K562 (cell line): Measurements from ENCODE around the gene AMZ1.

Experiments used
- ATF2 ChIP-seq: sonication (generic); formaldehyde crosslinking; IDR thresholded peaks from 2 replicates; pipeline ENCODE4 v1.8.1; 2022; ENCODE audit warnings: missing genetic modification reagents
- CHCHD3 ChIP-seq: fragments of 250-450 bp; sonication (Bioruptor Pico); IDR thresholded peaks from 2 replicates; pipeline ENCODE4 v2.1.2; 2022; ENCODE audit warnings: mild to moderate bottlenecking
- CREB1 ChIP-seq, 2 experiments: sonication (generic) in 1 of 2; formaldehyde crosslinking in 1 of 2; IDR thresholded peaks; 2 replicates each; pipeline versions ENCODE4 v1.6.1 to v1.8.0; 2012 to 2022; ENCODE audit warnings: inconsistent platforms in 1 of 2, mild to moderate bottlenecking in 1 of 2, missing genetic modification reagents in 1 of 2, moderate library complexity in 1 of 2
- E2F1 ChIP-seq: sonication (generic); formaldehyde crosslinking; IDR thresholded peaks from 2 replicates; pipeline ENCODE4 v1.8.1; 2023; ENCODE audit warnings: mild to moderate bottlenecking, missing genetic modification reagents, moderate library complexity
- GABPA ChIP-seq: fragments of 200-800 bp; sonication (Bioruptor generic); conservative IDR thresholded peaks from 2 replicates; pipeline ENCODE4 v1.6.1; 2016; ENCODE audit warnings: low read depth, missing genetic modification characterization, missing compliant biosample characterization
- MITF ChIP-seq: IDR thresholded peaks from 2 replicates; pipeline ENCODE4 v1.6.1; 2014; ENCODE audit warnings: antibody characterized with exemption
- SPI1 ChIP-seq: IDR thresholded peaks from 2 replicates; pipeline ENCODE4 v1.6.1; 2011; ENCODE audit warnings: low read depth, low read length, control low read depth, borderline replicate concordance
- YY1 ChIP-seq, 3 experiments: IDR thresholded peaks; 2 replicates each; pipeline ENCODE4 v1.6.1; 2011; ENCODE audit warnings: low read length in 2 of 3, mild to moderate bottlenecking in 2 of 3, moderate library complexity in 2 of 3, borderline replicate concordance in 1 of 3, control low read depth in 1 of 3, low read depth in 1 of 3; ENCODE audit not compliant: insufficient read depth in 3 of 3, insufficient replicate concordance in 2 of 3, control insufficient read depth in 1 of 3, insufficient read length in 1 of 3; ENCODE audit errors: extremely low read depth in 1 of 3
- ZBTB12 ChIP-seq: fragments of 250-450 bp; sonication (Bioruptor Pico); IDR thresholded peaks from 2 replicates; pipeline ENCODE4 v1.4.0; 2020
- ZNF146 ChIP-seq: IDR thresholded peaks from one replicate; pipeline ENCODE4 v1.6.1; 2018; ENCODE audit warnings: missing compliant biosample characterization; ENCODE audit not compliant: unreplicated experiment
- TF ChIP-seq, protein P1 (sequence below): fragments of 450-650 bp; IDR thresholded peaks from 2 replicates; pipeline ENCODE4 v1.6.1; 2018; ENCODE audit not compliant: partially characterized antibody
- TF ChIP-seq, protein P2 (sequence below), 3 experiments: IDR thresholded peaks in 2 of 3; conservative IDR thresholded peaks in 1 of 3; 2 replicates each; pipeline ENCODE4 v1.5.1; 2011 to 2012; ENCODE audit warnings: low read length in 3 of 3, mild to moderate bottlenecking in 3 of 3, control low read depth in 2 of 3, improper control_type of control experiment in 1 of 3, inconsistent platforms in 1 of 3, low read depth in 1 of 3, mixed read lengths in 1 of 3, moderate library complexity in 1 of 3; ENCODE audit not compliant: insufficient read depth in 2 of 3
- TF ChIP-seq, protein P3 (sequence below), 2 experiments: fragments of 450-650 bp; formaldehyde crosslinking in 1 of 2; IDR thresholded peaks; 2 replicates each; pipeline versions ENCODE4 v1.4.0 to v1.6.1; 2014 to 2020; ENCODE audit warnings: mild to moderate bottlenecking in 2 of 2, borderline replicate concordance in 1 of 2, low read depth in 1 of 2

GRCh38 chr7:2702594-2702957 lies 14.6 kb downstream of the AMZ1 start:
- no peak for TF ChIP-seq ATF2 (CRISPR knock-in tag)
- TF ChIP-seq, protein P1, sequence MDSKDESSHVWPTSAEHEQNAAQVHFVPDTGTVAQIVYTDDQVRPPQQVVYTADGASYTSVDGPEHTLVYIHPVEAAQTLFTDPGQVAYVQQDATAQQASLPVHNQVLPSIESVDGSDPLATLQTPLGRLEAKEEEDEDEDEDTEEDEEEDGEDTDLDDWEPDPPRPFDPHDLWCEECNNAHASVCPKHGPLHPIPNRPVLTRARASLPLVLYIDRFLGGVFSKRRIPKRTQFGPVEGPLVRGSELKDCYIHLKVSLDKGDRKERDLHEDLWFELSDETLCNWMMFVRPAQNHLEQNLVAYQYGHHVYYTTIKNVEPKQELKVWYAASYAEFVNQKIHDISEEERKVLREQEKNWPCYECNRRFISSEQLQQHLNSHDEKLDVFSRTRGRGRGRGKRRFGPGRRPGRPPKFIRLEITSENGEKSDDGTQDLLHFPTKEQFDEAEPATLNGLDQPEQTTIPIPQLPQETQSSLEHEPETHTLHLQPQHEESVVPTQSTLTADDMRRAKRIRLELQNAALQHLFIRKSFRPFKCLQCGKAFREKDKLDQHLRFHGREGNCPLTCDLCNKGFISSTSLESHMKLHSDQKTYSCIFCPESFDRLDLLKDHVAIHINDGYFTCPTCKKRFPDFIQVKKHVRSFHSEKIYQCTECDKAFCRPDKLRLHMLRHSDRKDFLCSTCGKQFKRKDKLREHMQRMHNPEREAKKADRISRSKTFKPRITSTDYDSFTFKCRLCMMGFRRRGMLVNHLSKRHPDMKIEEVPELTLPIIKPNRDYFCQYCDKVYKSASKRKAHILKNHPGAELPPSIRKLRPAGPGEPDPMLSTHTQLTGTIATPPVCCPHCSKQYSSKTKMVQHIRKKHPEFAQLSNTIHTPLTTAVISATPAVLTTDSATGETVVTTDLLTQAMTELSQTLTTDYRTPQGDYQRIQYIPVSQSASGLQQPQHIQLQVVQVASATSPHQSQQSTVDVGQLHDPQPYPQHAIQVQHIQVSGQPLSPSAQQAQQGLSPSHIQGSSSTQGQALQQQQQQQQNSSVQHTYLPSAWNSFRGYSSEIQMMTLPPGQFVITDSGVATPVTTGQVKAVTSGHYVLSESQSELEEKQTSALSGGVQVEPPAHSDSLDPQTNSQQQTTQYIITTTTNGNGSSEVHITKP: no peak
- no peak for TF ChIP-seq ZBTB12 (CRISPR knock-in tag)
- no peak for TF ChIP-seq ZNF146 (CRISPR knock-in tag)
- TF ChIP-seq CREB1 (IDR thresholded peaks at IDR 0.05): no peak
- no peak for TF ChIP-seq CREB1 (CRISPR knock-in tag; IDR thresholded peaks at IDR 0.05)
- TF ChIP-seq, protein P2, sequence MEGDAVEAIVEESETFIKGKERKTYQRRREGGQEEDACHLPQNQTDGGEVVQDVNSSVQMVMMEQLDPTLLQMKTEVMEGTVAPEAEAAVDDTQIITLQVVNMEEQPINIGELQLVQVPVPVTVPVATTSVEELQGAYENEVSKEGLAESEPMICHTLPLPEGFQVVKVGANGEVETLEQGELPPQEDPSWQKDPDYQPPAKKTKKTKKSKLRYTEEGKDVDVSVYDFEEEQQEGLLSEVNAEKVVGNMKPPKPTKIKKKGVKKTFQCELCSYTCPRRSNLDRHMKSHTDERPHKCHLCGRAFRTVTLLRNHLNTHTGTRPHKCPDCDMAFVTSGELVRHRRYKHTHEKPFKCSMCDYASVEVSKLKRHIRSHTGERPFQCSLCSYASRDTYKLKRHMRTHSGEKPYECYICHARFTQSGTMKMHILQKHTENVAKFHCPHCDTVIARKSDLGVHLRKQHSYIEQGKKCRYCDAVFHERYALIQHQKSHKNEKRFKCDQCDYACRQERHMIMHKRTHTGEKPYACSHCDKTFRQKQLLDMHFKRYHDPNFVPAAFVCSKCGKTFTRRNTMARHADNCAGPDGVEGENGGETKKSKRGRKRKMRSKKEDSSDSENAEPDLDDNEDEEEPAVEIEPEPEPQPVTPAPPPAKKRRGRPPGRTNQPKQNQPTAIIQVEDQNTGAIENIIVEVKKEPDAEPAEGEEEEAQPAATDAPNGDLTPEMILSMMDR (IDR thresholded peaks at IDR 0.05 in 2 of 3, conservative IDR thresholded peaks at IDR 0.05 in 1 of 3; ENCODE audit: insufficient read depth in 2 of 3, low read depth in 1 of 3, low read length in 3 of 3): no peak
- no peak for TF ChIP-seq E2F1 (CRISPR knock-in tag)
- TF ChIP-seq MITF: no peak
- TF ChIP-seq GABPA (tag): no peak
- no peak for TF ChIP-seq CHCHD3 (CRISPR knock-in tag)
- TF ChIP-seq YY1 (IDR thresholded peaks at IDR 0.05; ENCODE audit: borderline replicate concordance in 1 of 3, control insufficient read depth in 1 of 3, extremely low read depth in 1 of 3, insufficient read depth in 3 of 3, insufficient read length in 1 of 3, insufficient replicate concordance in 2 of 3, low read depth in 1 of 3, low read length in 2 of 3): no peak
- no peak for TF ChIP-seq SPI1
- TF ChIP-seq, protein P3, sequence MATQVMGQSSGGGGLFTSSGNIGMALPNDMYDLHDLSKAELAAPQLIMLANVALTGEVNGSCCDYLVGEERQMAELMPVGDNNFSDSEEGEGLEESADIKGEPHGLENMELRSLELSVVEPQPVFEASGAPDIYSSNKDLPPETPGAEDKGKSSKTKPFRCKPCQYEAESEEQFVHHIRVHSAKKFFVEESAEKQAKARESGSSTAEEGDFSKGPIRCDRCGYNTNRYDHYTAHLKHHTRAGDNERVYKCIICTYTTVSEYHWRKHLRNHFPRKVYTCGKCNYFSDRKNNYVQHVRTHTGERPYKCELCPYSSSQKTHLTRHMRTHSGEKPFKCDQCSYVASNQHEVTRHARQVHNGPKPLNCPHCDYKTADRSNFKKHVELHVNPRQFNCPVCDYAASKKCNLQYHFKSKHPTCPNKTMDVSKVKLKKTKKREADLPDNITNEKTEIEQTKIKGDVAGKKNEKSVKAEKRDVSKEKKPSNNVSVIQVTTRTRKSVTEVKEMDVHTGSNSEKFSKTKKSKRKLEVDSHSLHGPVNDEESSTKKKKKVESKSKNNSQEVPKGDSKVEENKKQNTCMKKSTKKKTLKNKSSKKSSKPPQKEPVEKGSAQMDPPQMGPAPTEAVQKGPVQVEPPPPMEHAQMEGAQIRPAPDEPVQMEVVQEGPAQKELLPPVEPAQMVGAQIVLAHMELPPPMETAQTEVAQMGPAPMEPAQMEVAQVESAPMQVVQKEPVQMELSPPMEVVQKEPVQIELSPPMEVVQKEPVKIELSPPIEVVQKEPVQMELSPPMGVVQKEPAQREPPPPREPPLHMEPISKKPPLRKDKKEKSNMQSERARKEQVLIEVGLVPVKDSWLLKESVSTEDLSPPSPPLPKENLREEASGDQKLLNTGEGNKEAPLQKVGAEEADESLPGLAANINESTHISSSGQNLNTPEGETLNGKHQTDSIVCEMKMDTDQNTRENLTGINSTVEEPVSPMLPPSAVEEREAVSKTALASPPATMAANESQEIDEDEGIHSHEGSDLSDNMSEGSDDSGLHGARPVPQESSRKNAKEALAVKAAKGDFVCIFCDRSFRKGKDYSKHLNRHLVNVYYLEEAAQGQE (IDR thresholded peaks at IDR 0.05; ENCODE audit: borderline replicate concordance): no peak
- TF ChIP-seq, protein P3 (CRISPR knock-in tag; IDR thresholded peaks at IDR 0.05; ENCODE audit: low read depth): no peak
